Activated CD8-positive, alpha-beta T cell treated with anti-CD3 and anti-CD28 coated beads for 36 hours (primary cell): Measurements from ENCODE around the gene TP63. TPM values are rescaled to one million over a fixed set of nuclear protein-coding genes. Genes with fewer than 3 reads are reported as not detected.
"Not testable (repeated sequence)": the region's sequence is repeated elsewhere in the genome, so short reads cannot be mapped to it uniquely, and the experiment has no call there.

Experiments
- ATAC-seq: fragments of 200-7000 bp; cut with Tn5 transposase; one replicate; pipeline ENCODE4 v1.10.0; 2021; ENCODE audit warnings: mild to moderate bottlenecking, moderate library complexity
- CTCF ChIA-PET: fragments of 350-600 bp; sonication (Branson Sonifier 250); formaldehyde crosslinking; loops from one replicate; lab custom pipeline; 2021; ENCODE audit warnings: antibody characterized with exemption; lab: Charles Lee
- POLR2A ChIA-PET: fragments of 350-600 bp; sonication (Branson Sonifier 250); formaldehyde crosslinking; loops from one replicate; lab custom pipeline; 2021; ENCODE audit warnings: antibody characterized with exemption; lab: Charles Lee
- DNase-seq: peaks from one replicate; pipeline ENCODE4 v3.0.0-alpha.2; 2020
- H3K27ac Mint-ChIP-seq: one replicate; pipeline ENCODE4 v1.8.0; 2021; ENCODE audit warnings: mild to moderate bottlenecking, mixed read lengths
- H3K27me3 Mint-ChIP-seq: one replicate; pipeline ENCODE4 v1.8.0; 2021; ENCODE audit warnings: mixed read lengths
- H3K36me3 Mint-ChIP-seq: one replicate; pipeline ENCODE4 v1.8.0; 2021; ENCODE audit warnings: low read depth, mixed read lengths
- H3K4me1 Mint-ChIP-seq: one replicate; pipeline ENCODE4 v1.8.0; 2021; ENCODE audit warnings: low read depth, mixed read lengths
- H3K4me3 Mint-ChIP-seq: one replicate; pipeline ENCODE4 v1.8.0; 2021; ENCODE audit warnings: mild to moderate bottlenecking, moderate library complexity, mixed read lengths
- H3K9me3 Mint-ChIP-seq: one replicate; pipeline ENCODE4 v1.8.0; 2021; ENCODE audit warnings: mixed read lengths
- CTCF ChIP-seq: fragments of 200-600 bp; IDR thresholded peaks from one replicate; pipeline ENCODE4 v1.8.0; 2022; ENCODE audit warnings: antibody characterized with exemption, mild to moderate bottlenecking
- intact Hi-C: fragments of 100-400 bp; cut with micrococcal nuclease; formaldehyde crosslinking; loops from one replicate; pipeline ENCODE4 v1.10.0; 2022
- total RNA-seq, 2 experiments: library from RNA; stranded (reverse); gene quantifications; one replicate each; pipeline ENCODE4 v1.2.3, GENCODE V29; 2021

Gene TP63
- total RNA-seq, 2 experiments from 2014 or later: 0.07 to 0.23 TPM

- ATAC-seq (no peak), DNase-seq (no peak)
- Mint-ChIP-seq H3K4me1 (no peaks in the 10 kb centered on the region), H3K9me3 (peaks cover 11% of the 10 kb centered on the region), H3K4me3 (no peak overlapping the region), H3K36me3 (no peaks in the 10 kb centered on the region), H3K27me3 (no peaks in the 10 kb centered on the region), H3K27ac (no peak overlapping the region)
- ChIA-PET CTCF (no interaction called here), POLR2A (no interaction called here)
- intact Hi-C loops: no loop called here
- TF ChIP-seq CTCF: no peak
Observed at GRCh38 chr3:189740156-189740555, 109.0 kb downstream of the TP63 start.

- no peaks in the 10 kb centered on the region for H3K36me3 Mint-ChIP-seq
- ATAC-seq: no peak
- POLR2A ChIA-PET: no interaction called here
- no peak overlapping the region for H3K27ac Mint-ChIP-seq
- peak; percentile 3 for DNase-seq
- H3K9me3 Mint-ChIP-seq: peaks cover 16% of the 10 kb centered on the region
- no peak for TF ChIP-seq CTCF
- intact Hi-C loops: no loop called here
- no peaks in the 10 kb centered on the region for H3K4me1 Mint-ChIP-seq
- no peak overlapping the region for H3K4me3 Mint-ChIP-seq
- CTCF ChIA-PET: no interaction called here
- H3K27me3 Mint-ChIP-seq: no peaks in the 10 kb centered on the region
Observed at GRCh38 chr3:189744235-189744634, 113.0 kb downstream of the TP63 start.

GRCh38 chr3:189745622-189746021 is 114.4 kb downstream of the TP63 start:
- DNase-seq: no peak
- Mint-ChIP-seq H3K4me3 (no peak overlapping the region), H3K36me3 (no peaks in the 10 kb centered on the region), H3K4me1 (no peaks in the 10 kb centered on the region), H3K27ac (no peak overlapping the region), H3K27me3 (no peaks in the 10 kb centered on the region), H3K9me3 (peaks cover 16% of the 10 kb centered on the region)
- no peak for TF ChIP-seq CTCF
- CTCF ChIA-PET: no interaction called here
- no peak for ATAC-seq
- POLR2A ChIA-PET: no interaction called here
- intact Hi-C loops: no loop called here

GRCh38 chr3:189748046-189748445 is 116.9 kb downstream of the TP63 start:
- CTCF ChIA-PET: no interaction called here
- DNase-seq (no peak), ATAC-seq (no peak)
- Mint-ChIP-seq H3K27me3 (no peaks in the 10 kb centered on the region), H3K36me3 (no peaks in the 10 kb centered on the region), H3K4me1 (no peaks in the 10 kb centered on the region), H3K27ac (no peak overlapping the region), H3K9me3 (peaks cover 18% of the 10 kb centered on the region), H3K4me3 (no peak overlapping the region)
- no peak for TF ChIP-seq CTCF
- intact Hi-C loops: no loop called here
- POLR2A ChIA-PET: no interaction called here

- ATAC-seq, POLR2A ChIA-PET, H3K9me3 Mint-ChIP-seq, H3K4me1 Mint-ChIP-seq, H3K27ac Mint-ChIP-seq, H3K4me3 Mint-ChIP-seq, DNase-seq, H3K27me3 Mint-ChIP-seq, CTCF ChIA-PET, H3K36me3 Mint-ChIP-seq, intact Hi-C loops: not testable (repeated sequence)
Observed at GRCh38 chr3:189750972-189751371, 119.8 kb downstream of the TP63 start.

- no peak for ATAC-seq
- no peaks in the 10 kb centered on the region for H3K27me3 Mint-ChIP-seq
- ChIA-PET POLR2A (no interaction called here), CTCF (no interaction called here)
- no peak for TF ChIP-seq CTCF
- H3K36me3 Mint-ChIP-seq: no peaks in the 10 kb centered on the region
- no peak for DNase-seq
- no peaks in the 10 kb centered on the region for H3K4me1 Mint-ChIP-seq
- peaks cover 4% of the 10 kb centered on the region for H3K9me3 Mint-ChIP-seq
- no peak overlapping the region for H3K4me3 Mint-ChIP-seq
- H3K27ac Mint-ChIP-seq: no peak overlapping the region
- intact Hi-C loops: no loop called here
Observed at GRCh38 chr3:189754356-189754755, 123.2 kb downstream of the TP63 start.
